Parathyroid adenoma (tissue), 2 donors: Measurements from ENCODE around the gene RIPPLY2.
"Not testable (repeated sequence)": the region's sequence is repeated elsewhere in the genome, so short reads cannot be mapped to it uniquely, and the experiment has no call there.

Source experiments
- H2AFZ ChIP-seq: fragments of 300-600 bp; sonication (generic); one replicate; pipeline ENCODE4 v1.7.0; 2017; ENCODE audit warnings: antibody characterized with exemption, mild to moderate bottlenecking
- H3K27ac ChIP-seq: fragments of 300-600 bp; sonication (generic); one replicate; pipeline ENCODE4 v1.7.0; 2017
- H3K27me3 ChIP-seq: fragments of 300-600 bp; sonication (generic); one replicate; pipeline ENCODE4 v1.7.0; 2017; ENCODE audit warnings: low read length; ENCODE audit not compliant: control insufficient read depth, insufficient read depth
- H3K36me3 ChIP-seq: fragments of 300-600 bp; sonication (generic); one replicate; pipeline ENCODE4 v1.7.0; 2017; ENCODE audit warnings: low read length; ENCODE audit not compliant: control insufficient read depth, insufficient read depth
- H3K4me1 ChIP-seq: fragments of 300-600 bp; sonication (generic); one replicate; pipeline ENCODE4 v1.7.0; 2017; ENCODE audit warnings: control low read depth
- H3K4me2 ChIP-seq: fragments of 300-600 bp; sonication (generic); one replicate; pipeline ENCODE4 v1.7.0; 2017; ENCODE audit warnings: low read length
- H3K4me3 ChIP-seq: fragments of 300-600 bp; sonication (generic); one replicate; pipeline ENCODE4 v1.7.0; 2017; ENCODE audit warnings: low read depth, low read length
- H3K79me2 ChIP-seq: fragments of 300-600 bp; sonication (generic); one replicate; pipeline ENCODE4 v1.7.0; 2017; ENCODE audit warnings: control low read depth
- H3K9ac ChIP-seq: fragments of 300-600 bp; sonication (generic); one replicate; pipeline ENCODE4 v1.7.0; 2017; ENCODE audit warnings: mild to moderate bottlenecking
- H3K9me3 ChIP-seq: fragments of 300-600 bp; sonication (generic); one replicate; pipeline ENCODE4 v1.7.0; 2017; ENCODE audit warnings: low read length; ENCODE audit not compliant: control insufficient read depth
- CTCF ChIP-seq: fragments of 300-600 bp; sonication (generic); IDR thresholded peaks from one replicate; pipeline ENCODE4 v1.7.0; 2017; ENCODE audit warnings: antibody characterized with exemption, mild to moderate bottlenecking
- donor health status: primary hyperparathyroidism.

Gene RIPPLY2, protein sequence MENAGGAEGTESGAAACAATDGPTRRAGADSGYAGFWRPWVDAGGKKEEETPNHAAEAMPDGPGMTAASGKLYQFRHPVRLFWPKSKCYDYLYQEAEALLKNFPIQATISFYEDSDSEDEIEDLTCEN

DNA sequence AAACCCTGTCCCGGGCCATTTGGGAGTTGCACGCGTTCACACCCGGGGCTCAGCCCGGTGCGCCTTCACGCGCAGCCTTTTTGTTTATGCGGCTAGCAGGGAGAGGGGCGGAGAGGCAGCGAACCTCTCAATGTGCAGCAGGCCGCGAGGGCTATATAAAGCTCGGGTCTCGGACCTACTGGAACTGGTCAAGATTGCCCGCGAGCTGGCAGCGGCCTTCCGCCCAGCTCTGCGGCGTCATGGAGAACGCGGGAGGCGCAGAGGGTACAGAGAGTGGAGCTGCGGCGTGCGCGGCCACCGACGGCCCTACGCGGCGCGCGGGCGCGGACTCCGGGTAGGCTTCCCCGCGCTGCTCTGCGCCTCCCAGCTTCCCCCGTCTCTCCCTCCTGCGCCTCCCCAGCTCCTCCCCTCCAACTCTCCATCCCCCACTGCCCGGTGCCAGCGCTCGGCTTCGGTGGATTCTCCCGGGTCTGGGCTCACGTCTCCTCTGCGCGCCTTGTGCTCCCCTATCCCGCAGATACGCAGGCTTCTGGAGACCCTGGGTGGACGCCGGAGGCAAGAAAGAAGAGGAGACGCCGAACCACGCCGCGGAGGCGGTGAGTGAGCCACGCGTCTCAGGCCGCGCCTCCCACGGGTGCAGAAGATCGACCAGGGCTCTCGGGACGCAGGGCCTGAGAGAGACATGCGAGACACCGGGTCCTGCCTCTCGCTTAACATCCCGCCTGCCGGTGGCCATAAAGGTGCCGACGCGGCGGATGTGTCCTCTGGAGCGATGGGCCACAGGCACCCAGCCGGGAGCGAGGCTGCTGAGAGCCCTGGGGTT is at the start of gene RIPPLY2:
TSS of gene RIPPLY2 (plus strand) at position 183 of the 823 bp plus-strand sequence. CDS start at position 240, 57 bp downstream.
- Histone ChIP-seq H3K27me3 (no peaks in the 10 kb centered on the region), H3K79me2 (peaks cover 2% of the 10 kb centered on the region), H3K36me3 (no peaks in the 10 kb centered on the region), H3K27ac (peak within 1 kb of the TSS; percentile 93), H3K9ac (peak within 1 kb of the TSS; percentile 56), H3K4me3 (peak within 1 kb of the TSS; percentile 44), H3K4me2 (peak within 1 kb of the TSS; percentile 82), H3K9me3 (no peaks in the 10 kb centered on the region), H3K4me1 (peaks cover 8% of the 10 kb centered on the region), H2AFZ (peak within 1 kb of the TSS; percentile 96)
- no peak for TF ChIP-seq CTCF

DNA sequence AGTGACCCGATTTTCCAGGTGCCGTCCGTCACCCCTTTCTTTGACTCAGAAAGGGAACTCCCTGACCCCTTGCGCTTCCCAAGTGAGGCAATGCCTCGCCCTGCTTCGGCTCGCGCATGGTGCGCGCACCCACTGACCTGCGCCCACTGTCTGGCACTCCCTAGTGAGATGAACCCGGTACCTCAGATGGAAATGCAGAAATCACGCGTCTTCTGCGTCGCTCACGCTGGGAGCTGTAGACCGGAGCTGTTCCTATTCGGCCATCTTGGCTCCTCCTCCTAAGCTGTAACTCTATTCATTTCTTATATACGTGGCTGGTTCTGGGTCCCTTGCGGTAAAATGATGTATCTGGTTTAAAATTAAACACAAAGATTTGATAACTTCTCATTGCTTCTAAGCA is 49.7 kb upstream of the RIPPLY2 start:
- H3K27ac ChIP-seq, H3K9me3 ChIP-seq, H3K4me3 ChIP-seq, H3K9ac ChIP-seq, H3K4me1 ChIP-seq, H3K4me2 ChIP-seq, H3K79me2 ChIP-seq, H3K36me3 ChIP-seq, H2AFZ ChIP-seq, H3K27me3 ChIP-seq: not testable (repeated sequence)

DNA sequence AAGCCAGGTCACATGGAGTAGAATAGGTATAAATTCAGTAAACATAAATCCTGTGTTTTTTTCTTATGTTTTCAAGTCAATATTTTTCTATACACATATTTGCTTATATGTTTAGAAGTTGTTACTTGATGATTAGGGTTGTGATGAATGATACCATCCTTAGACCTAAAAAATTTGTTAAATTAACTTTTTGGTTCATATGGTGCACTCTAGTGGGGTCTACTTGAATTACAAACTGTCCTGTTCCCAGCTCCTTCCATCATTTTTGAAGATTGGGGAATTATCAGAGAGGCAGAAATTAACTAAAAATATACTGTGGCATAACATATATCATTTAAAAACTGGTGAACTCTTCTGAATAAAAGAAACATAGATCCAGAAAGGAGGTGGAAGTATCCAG is 48.3 kb upstream of the RIPPLY2 start:
- H3K36me3 ChIP-seq, result no peaks in the 10 kb centered on the region
- TF ChIP-seq CTCF, result no peak
- no peak overlapping the region for H3K27ac ChIP-seq
- H3K4me1 ChIP-seq, result no peaks in the 10 kb centered on the region
- H2AFZ ChIP-seq, result no peak overlapping the region
- H3K27me3 ChIP-seq, result no peaks in the 10 kb centered on the region
- H3K9ac ChIP-seq, result no peak overlapping the region
- H3K79me2 ChIP-seq, result no peaks in the 10 kb centered on the region
- H3K4me3 ChIP-seq, result no peak overlapping the region
- H3K9me3 ChIP-seq, result no peaks in the 10 kb centered on the region
- H3K4me2 ChIP-seq, result no peak overlapping the region

DNA sequence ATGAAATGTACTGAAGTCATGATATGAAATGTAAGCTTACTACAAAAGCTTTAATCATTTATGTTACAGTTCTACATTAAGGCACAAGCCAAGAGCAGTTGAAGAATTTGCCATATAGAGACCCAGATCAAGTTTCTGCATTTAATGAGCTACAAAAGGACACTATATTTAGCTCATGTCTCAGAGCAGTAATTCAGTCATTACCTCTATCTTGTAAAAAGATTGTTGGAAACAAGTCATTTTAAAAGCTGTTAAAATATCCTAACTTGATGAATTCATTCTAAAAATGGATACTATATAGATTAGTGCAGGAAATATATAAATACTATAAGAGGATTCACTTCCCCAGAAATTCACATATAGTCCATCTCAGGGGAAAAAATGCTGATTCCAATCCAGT is 45.2 kb upstream of the RIPPLY2 start:
- Histone ChIP-seq H3K9me3 (no peaks in the 10 kb centered on the region), H3K27ac (no peak overlapping the region), H3K4me3 (no peak overlapping the region), H3K27me3 (no peaks in the 10 kb centered on the region), H3K79me2 (no peaks in the 10 kb centered on the region), H3K36me3 (no peaks in the 10 kb centered on the region), H3K4me2 (no peak overlapping the region), H3K9ac (no peak overlapping the region), H3K4me1 (no peaks in the 10 kb centered on the region), H2AFZ (no peak overlapping the region)
- TF ChIP-seq CTCF, result no peak

GRCh38 chr6:83808926-83809325 is 44.2 kb upstream of the RIPPLY2 start:
- Histone ChIP-seq H3K4me2 (no peak overlapping the region), H3K9ac (no peak overlapping the region), H3K79me2 (no peaks in the 10 kb centered on the region), H3K9me3 (no peaks in the 10 kb centered on the region), H3K36me3 (no peaks in the 10 kb centered on the region), H3K4me1 (no peaks in the 10 kb centered on the region), H3K27ac (no peak overlapping the region), H2AFZ (no peak overlapping the region), H3K27me3 (no peaks in the 10 kb centered on the region), H3K4me3 (no peak overlapping the region)
- no peak for TF ChIP-seq CTCF
